WTC11 (cell line): ENCODE data around the gene ACBD4. TPM values are rescaled to one million over a fixed set of nuclear protein-coding genes. Genes with fewer than 3 reads are reported as not detected.

Experiments used
- ATAC-seq: fragments of 200-7000 bp; cut with Tn5 transposase; 2 replicates; pipeline ENCODE4 v1.10.0; 2021; ENCODE audit warnings: mild to moderate bottlenecking, moderate library complexity
- CTCF ChIA-PET: fragments of 300-600 bp; sonication (Branson Sonifier 250); formaldehyde crosslinking; loops from one replicate; lab custom pipeline; 2021; ENCODE audit warnings: antibody characterized with exemption; lab: Charles Lee
- POLR2A ChIA-PET: fragments of 350-600 bp; sonication (Branson Sonifier 250); formaldehyde crosslinking; loops from one replicate; lab custom pipeline; 2021; ENCODE audit warnings: antibody characterized with exemption; lab: Charles Lee
- DNase-seq: peaks from one replicate; pipeline ENCODE4 v3.0.0; 2021; ENCODE audit warnings: low spot score
- H3K27ac Mint-ChIP-seq: 2 replicates; pipeline ENCODE4 v1.8.0; 2021; ENCODE audit warnings: mixed read lengths
- H3K27me3 Mint-ChIP-seq: 2 replicates; pipeline ENCODE4 v1.8.0; 2021; ENCODE audit warnings: low read depth, mild to moderate bottlenecking, moderate library complexity, mixed read lengths
- H3K36me3 Mint-ChIP-seq: 2 replicates; pipeline ENCODE4 v1.8.0; 2021; ENCODE audit warnings: mixed read lengths
- H3K4me1 Mint-ChIP-seq: 2 replicates; pipeline ENCODE4 v1.8.0; 2022; ENCODE audit warnings: mixed read lengths
- H3K4me3 Mint-ChIP-seq: 2 replicates; pipeline ENCODE4 v1.8.0; 2021; ENCODE audit warnings: mild to moderate bottlenecking, moderate library complexity, mixed read lengths
- H3K9me3 Mint-ChIP-seq: 2 replicates; pipeline ENCODE4 v1.8.0; 2021; ENCODE audit warnings: mixed read lengths
- CBFB ChIP-seq: sonication (generic); formaldehyde crosslinking; IDR thresholded peaks from 2 replicates; pipeline ENCODE4 v1.8.1; 2022; ENCODE audit warnings: mild to moderate bottlenecking, low read depth, missing genetic modification reagents
- CREB1 ChIP-seq: sonication (generic); formaldehyde crosslinking; IDR thresholded peaks from 2 replicates; pipeline ENCODE4 v1.8.0; 2023; ENCODE audit warnings: mild to moderate bottlenecking, missing genetic modification reagents
- CREM ChIP-seq: sonication (generic); formaldehyde crosslinking; IDR thresholded peaks from 2 replicates; pipeline ENCODE4 v1.8.1; 2022; ENCODE audit warnings: mild to moderate bottlenecking, missing genetic modification reagents, moderate library complexity
- E2F5 ChIP-seq: sonication (generic); formaldehyde crosslinking; IDR thresholded peaks from 2 replicates; pipeline ENCODE4 v1.8.1; 2022; ENCODE audit warnings: mild to moderate bottlenecking, moderate library complexity, missing genetic modification reagents
- ESRRA ChIP-seq: sonication (generic); formaldehyde crosslinking; IDR thresholded peaks from 2 replicates; pipeline ENCODE4 v1.8.1; 2022; ENCODE audit warnings: mild to moderate bottlenecking, missing genetic modification reagents, borderline replicate concordance
- ETV6 ChIP-seq: sonication (generic); formaldehyde crosslinking; IDR thresholded peaks from 2 replicates; pipeline ENCODE4 v1.8.1; 2022; ENCODE audit warnings: mild to moderate bottlenecking, missing genetic modification reagents
- FOXK1 ChIP-seq: sonication (generic); formaldehyde crosslinking; IDR thresholded peaks from 2 replicates; pipeline ENCODE4 v1.8.0; 2022; ENCODE audit warnings: mild to moderate bottlenecking, moderate library complexity, missing genetic modification reagents
- MAX ChIP-seq: sonication (generic); formaldehyde crosslinking; IDR thresholded peaks from 2 replicates; pipeline ENCODE4 v1.8.0; 2022; ENCODE audit warnings: mild to moderate bottlenecking, missing genetic modification reagents
- NFE2L1 ChIP-seq: sonication (generic); formaldehyde crosslinking; IDR thresholded peaks from 2 replicates; pipeline ENCODE4 v1.8.1; 2023; ENCODE audit warnings: missing genetic modification reagents
- PRRX2 ChIP-seq: fragments of 250-450 bp; sonication (Bioruptor Pico); IDR thresholded peaks from 2 replicates; pipeline ENCODE4 v1.8.0; 2021; ENCODE audit warnings: mild to moderate bottlenecking
- SMAD3 ChIP-seq: sonication (generic); formaldehyde crosslinking; IDR thresholded peaks from 2 replicates; pipeline ENCODE4 v1.8.0; 2022; ENCODE audit warnings: missing genetic modification reagents, mild to moderate bottlenecking, borderline replicate concordance
- STAT6 ChIP-seq: sonication (generic); formaldehyde crosslinking; conservative IDR thresholded peaks from 2 replicates; pipeline ENCODE4 v1.8.1; 2023; ENCODE audit warnings: mild to moderate bottlenecking, low read depth, missing genetic modification reagents, moderate library complexity
- ZBTB43 ChIP-seq: sonication (generic); formaldehyde crosslinking; IDR thresholded peaks from 2 replicates; pipeline ENCODE4 v1.8.1; 2023; ENCODE audit warnings: mild to moderate bottlenecking, missing genetic modification reagents
- ZMAT4 ChIP-seq: fragments of 250-450 bp; sonication (Bioruptor Pico); IDR thresholded peaks from 2 replicates; pipeline ENCODE4 v1.9.0; 2021; ENCODE audit warnings: mild to moderate bottlenecking
- ZNF138 ChIP-seq: sonication (generic); formaldehyde crosslinking; conservative IDR thresholded peaks from 2 replicates; pipeline ENCODE4 v1.8.1; 2022; ENCODE audit warnings: mild to moderate bottlenecking, moderate library complexity, missing genetic modification reagents
- ZNF532 ChIP-seq: fragments of 250-450 bp; sonication (Bioruptor Pico); IDR thresholded peaks from 2 replicates; pipeline ENCODE4 v1.9.0; 2021; ENCODE audit warnings: mild to moderate bottlenecking, borderline replicate concordance
- ZSCAN18 ChIP-seq: fragments of 250-450 bp; sonication (Bioruptor Pico); IDR thresholded peaks from 2 replicates; pipeline ENCODE4 v2.1.2; 2022; ENCODE audit warnings: mild to moderate bottlenecking, moderate library complexity
- total RNA-seq: library from RNA; stranded (reverse); gene quantifications from 3 replicates; pipeline ENCODE4 v1.2.3, GENCODE V29; 2021

The ACBD4 gene
- total RNA-seq, 1 experiment from 2014 or later, result 12.7 TPM

GRCh38 chr17:45162025-45162687 is 26.7 kb downstream of the ACBD4 start:
- H3K27ac Mint-ChIP-seq, result peak overlapping the region; percentile 70
- CTCF ChIA-PET, result interaction anchor here (1.0 to 7.4 kb wide), 15 partner anchors 10 to 618 kb away, joined by 3 to 171 read pairs (median 7); partner anchors contain the start of genes ACBD4 and HEXIM1
- TF ChIP-seq CBFB (CRISPR knock-in tag) (no peak), ESRRA (no peak), ZBTB43 (no peak), E2F5 (CRISPR knock-in tag) (no peak), ZNF138 (CRISPR knock-in tag) (no peak), ZSCAN18 (CRISPR knock-in tag) (no peak), ETV6 (no peak), ZMAT4 (no peak), SMAD3 (CRISPR knock-in tag) (no peak), MAX (CRISPR knock-in tag) (no peak), CREB1 (CRISPR knock-in tag) (no peak), FOXK1 (CRISPR knock-in tag) (no peak), ZNF532 (CRISPR knock-in tag) (no peak), CREM (no peak)
- POLR2A ChIA-PET, result interaction anchor here (0.8 to 4.7 kb wide), 14 partner anchors 7 to 423 kb away, joined by 3 to 242 read pairs (median 4); partner anchors contain the start of genes ACBD4 and HEXIM1
- H3K9me3 Mint-ChIP-seq, result no peaks in the 10 kb centered on the region
- H3K4me1 Mint-ChIP-seq, result peaks cover 31% of the 10 kb centered on the region
- H3K4me3 Mint-ChIP-seq, result peak overlapping the region; percentile 99
- H3K27me3 Mint-ChIP-seq, result no peaks in the 10 kb centered on the region
- H3K36me3 Mint-ChIP-seq, result peaks cover 14% of the 10 kb centered on the region
- ATAC-seq, result no peak
- no peak for DNase-seq

- Mint-ChIP-seq H3K36me3 (peaks cover 9% of the 10 kb centered on the region), H3K4me1 (peaks cover 16% of the 10 kb centered on the region), H3K27me3 (no peaks in the 10 kb centered on the region), H3K4me3 (no peak overlapping the region), H3K9me3 (no peaks in the 10 kb centered on the region), H3K27ac (no peak overlapping the region)
- POLR2A ChIA-PET, result interaction anchor here (0.6 to 1.0 kb wide), 2 partner anchors 17 to 194 kb away, joined by 3 read pairs; partner anchors contain the start of gene HEXIM1
- ATAC-seq (no peak), DNase-seq (no peak)
- CTCF ChIA-PET, result interaction anchor here (1.2 to 7.4 kb wide), 2 partner anchors 15 to 29 kb away, joined by 4 to 171 read pairs; partner anchors contain the start of genes ACBD4 and HEXIM1
- TF ChIP-seq STAT6 (no peak), MAX (CRISPR knock-in tag) (no peak), E2F5 (CRISPR knock-in tag) (no peak), NFE2L1 (no peak), PRRX2 (CRISPR knock-in tag) (no peak)
These were observed 29.3 kb downstream of the ACBD4 start for GRCh38 chr17:45164734-45165269.
